Left ventricle myocardium inferior (tissue), 1 donor: ENCODE measurements around the gene AP1B1. TPM values are rescaled to one million over a fixed set of nuclear protein-coding genes. Genes with fewer than 3 reads are reported as not detected.

ENCODE experiments used
- DNase-seq: peaks from one replicate; pipeline ENCODE4 v3.0.0-alpha.2; 2020
- H3K27ac ChIP-seq: fragments of 200-600 bp; replicated peaks from 2 replicates; pipeline ENCODE4 v1.8.0; 2021
- H3K27me3 ChIP-seq: fragments of 200-600 bp; 2 replicates; pipeline ENCODE4 v1.8.0; 2021; ENCODE audit warnings: low read depth
- H3K36me3 ChIP-seq: fragments of 200-600 bp; 2 replicates; pipeline ENCODE4 v1.8.0; 2021
- H3K4me1 ChIP-seq: fragments of 200-600 bp; 2 replicates; pipeline ENCODE4 v1.8.0; 2021
- H3K4me3 ChIP-seq: fragments of 200-600 bp; 2 replicates; pipeline ENCODE4 v1.8.0; 2021; ENCODE audit warnings: mild to moderate bottlenecking, moderate library complexity
- H3K9me3 ChIP-seq: fragments of 200-600 bp; replicated peaks from 2 replicates; pipeline ENCODE4 v1.8.0; 2021
- intact Hi-C: fragments of 100-400 bp; cut with micrococcal nuclease; formaldehyde crosslinking; loops from one replicate; pipeline ENCODE4 v1.11.0; 2022
- total RNA-seq: library from RNA; stranded (reverse); fragmentation: NEBNext Ultra II Directional; extraction: Animal tissue kit (Norgen Biotek cat#: 25700); gene quantifications from one replicate; pipeline ENCODE4 v1.2.1, GENCODE V29; 2021
- TF ChIP-seq, protein P1 (sequence below): fragments of 200-600 bp; IDR thresholded peaks from 2 replicates; pipeline ENCODE4 v1.8.0; 2021; ENCODE audit warnings: antibody characterized with exemption, mild to moderate bottlenecking, borderline replicate concordance
- donor health status: DM: no; HTN: yes; CAD: no; lungs with severe emphysema.

AP1B1 gene
- total RNA-seq, 1 donor from 2014 or later = 28.2 TPM

DNA sequence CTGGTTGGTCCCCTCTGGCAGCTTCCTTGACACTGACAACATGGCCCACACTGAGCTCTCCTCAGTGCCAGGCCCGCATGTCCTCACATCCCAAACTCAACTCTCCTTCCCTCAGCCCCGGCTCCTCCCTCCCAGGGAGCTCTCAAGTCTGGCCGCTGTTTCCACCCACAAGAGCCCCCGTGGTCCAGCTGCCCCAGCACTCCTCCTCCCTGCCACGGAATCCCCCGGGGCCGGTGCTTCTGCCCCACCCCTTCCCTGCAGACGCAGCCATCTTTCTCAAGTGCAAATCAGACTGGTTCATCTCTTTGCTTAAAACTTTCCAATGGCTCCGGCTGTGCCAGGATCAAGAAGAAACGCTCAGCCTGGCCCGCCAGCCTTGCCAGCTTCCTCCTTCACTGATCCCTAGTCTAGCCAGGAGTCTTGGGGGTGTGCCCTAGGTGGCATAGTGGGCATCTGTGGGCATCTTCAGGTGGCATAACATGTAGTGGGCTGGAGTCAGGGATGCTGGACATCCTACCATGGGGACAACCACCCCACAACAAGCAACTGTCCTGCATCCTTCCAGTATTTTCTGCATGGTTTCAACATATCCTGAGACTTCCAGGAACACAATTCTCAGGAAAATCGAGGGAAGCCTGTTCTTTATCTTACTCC lies 50.6 kb downstream of the AP1B1 start:
- TF ChIP-seq, protein P1, sequence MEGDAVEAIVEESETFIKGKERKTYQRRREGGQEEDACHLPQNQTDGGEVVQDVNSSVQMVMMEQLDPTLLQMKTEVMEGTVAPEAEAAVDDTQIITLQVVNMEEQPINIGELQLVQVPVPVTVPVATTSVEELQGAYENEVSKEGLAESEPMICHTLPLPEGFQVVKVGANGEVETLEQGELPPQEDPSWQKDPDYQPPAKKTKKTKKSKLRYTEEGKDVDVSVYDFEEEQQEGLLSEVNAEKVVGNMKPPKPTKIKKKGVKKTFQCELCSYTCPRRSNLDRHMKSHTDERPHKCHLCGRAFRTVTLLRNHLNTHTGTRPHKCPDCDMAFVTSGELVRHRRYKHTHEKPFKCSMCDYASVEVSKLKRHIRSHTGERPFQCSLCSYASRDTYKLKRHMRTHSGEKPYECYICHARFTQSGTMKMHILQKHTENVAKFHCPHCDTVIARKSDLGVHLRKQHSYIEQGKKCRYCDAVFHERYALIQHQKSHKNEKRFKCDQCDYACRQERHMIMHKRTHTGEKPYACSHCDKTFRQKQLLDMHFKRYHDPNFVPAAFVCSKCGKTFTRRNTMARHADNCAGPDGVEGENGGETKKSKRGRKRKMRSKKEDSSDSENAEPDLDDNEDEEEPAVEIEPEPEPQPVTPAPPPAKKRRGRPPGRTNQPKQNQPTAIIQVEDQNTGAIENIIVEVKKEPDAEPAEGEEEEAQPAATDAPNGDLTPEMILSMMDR = no peak
- H3K4me3 ChIP-seq = no peak overlapping the region
- intact Hi-C loops = no loop called here
- peaks cover 26% of the 10 kb centered on the region for H3K4me1 ChIP-seq
- H3K27ac ChIP-seq = peak overlapping the region; percentile 74
- no peaks in the 10 kb centered on the region for H3K9me3 ChIP-seq
- H3K36me3 ChIP-seq = peaks cover 89% of the 10 kb centered on the region
- H3K27me3 ChIP-seq = no peaks in the 10 kb centered on the region
- DNase-seq = no peak

DNA sequence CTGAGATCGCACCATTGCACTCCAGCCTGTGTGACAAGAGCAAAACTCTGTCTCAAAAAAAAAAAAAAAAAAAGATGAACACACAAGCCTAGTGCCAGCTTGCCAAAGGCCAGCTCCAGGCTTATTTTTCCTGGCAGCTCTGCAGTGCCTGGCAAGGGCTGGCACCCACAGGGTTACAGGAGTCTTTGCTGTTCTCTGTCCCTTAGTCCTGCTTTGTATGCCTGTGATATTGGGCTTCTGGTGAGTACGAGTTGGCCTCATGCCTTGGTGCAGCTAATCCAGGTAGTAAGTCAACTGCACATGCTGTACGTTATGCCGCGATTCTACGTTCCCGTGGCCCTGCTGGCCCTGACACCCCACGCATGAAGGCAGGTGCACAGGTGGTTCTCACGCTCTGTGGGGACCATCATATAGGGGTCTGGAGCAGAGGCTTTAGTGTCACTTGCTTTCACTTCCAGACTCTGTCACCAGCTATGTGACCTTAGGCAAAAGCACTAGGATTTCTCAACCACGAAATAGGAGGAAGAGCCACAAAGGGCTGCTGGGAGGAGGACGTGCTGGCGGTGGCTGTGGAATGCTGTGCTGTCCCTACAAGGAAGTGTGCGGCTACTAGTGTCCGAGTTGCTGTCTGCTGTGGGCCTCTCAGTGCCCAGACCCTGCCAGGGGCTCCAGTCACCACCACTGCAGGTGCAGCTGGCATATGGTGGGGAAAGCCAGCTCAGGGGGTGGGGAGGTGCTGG lies 51.4 kb downstream of the AP1B1 start:
- peaks cover 89% of the 10 kb centered on the region for H3K36me3 ChIP-seq
- TF ChIP-seq, protein P1 = no peak
- intact Hi-C loops = no loop called here
- DNase-seq = peak; percentile 29
- no peak overlapping the region for H3K4me3 ChIP-seq
- H3K27ac ChIP-seq = peak overlapping the region; percentile 74
- H3K4me1 ChIP-seq = peaks cover 18% of the 10 kb centered on the region
- H3K9me3 ChIP-seq = no peaks in the 10 kb centered on the region
- no peaks in the 10 kb centered on the region for H3K27me3 ChIP-seq

DNA sequence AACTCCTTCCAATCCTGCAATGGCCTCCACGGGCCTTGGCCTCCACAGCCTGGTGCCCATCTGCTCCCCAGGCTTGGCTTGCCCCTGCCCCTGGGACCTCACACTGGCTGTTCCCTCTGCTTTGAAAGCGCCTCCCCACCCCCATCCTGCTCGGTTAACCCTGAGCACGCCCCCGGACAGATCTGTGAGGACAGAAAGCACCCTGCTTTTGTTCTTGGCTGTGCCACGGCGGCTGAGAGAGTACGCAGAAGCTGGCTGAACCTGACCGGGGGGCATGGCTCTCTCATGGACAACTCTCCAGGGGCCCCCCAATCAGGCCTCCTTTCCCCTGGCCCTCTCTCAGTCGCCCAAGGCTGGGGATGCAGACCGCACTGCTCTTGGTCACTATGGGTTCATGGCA lies 52.7 kb downstream of the AP1B1 start:
- Histone ChIP-seq H3K27ac (no peak overlapping the region), H3K36me3 (peaks cover 84% of the 10 kb centered on the region), H3K27me3 (no peaks in the 10 kb centered on the region), H3K4me3 (no peak overlapping the region), H3K9me3 (no peaks in the 10 kb centered on the region), H3K4me1 (peaks cover 18% of the 10 kb centered on the region)
- no peak for DNase-seq
- intact Hi-C loops = no loop called here
- TF ChIP-seq, protein P1 = no peak

DNA sequence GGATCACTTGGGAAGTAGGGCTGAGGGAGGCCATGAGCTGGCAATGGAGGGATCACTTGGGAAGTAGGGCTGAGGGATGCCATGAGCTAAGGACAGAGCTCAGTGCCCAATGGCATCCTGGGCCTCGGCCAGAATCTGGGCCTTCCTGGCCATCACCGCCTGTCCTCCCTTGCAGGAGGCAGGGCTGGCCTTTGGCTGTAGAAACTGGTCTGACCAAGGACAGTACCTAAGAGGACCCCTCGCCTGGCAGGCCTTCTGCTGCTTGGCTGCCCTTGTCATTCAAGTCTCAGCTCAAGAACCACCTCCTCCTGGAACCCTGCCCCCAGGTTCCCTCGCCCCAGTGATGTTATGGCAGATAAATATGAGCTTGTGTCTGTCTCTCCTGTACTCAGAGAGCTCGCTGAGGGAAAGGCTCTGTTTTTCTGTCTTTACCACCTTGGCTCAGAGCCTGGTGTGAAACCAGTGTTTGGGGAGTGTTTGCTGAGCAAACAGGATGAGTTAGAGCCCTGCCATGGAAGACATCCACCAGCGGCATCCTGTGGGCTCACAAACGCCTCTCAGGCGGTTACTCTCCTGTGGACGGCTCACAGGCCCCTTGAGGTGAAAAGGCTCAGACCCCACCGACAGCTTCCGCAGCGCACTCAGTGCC lies 53.5 kb downstream of the AP1B1 start:
- H3K27ac ChIP-seq = no peak overlapping the region
- no peak overlapping the region for H3K4me3 ChIP-seq
- TF ChIP-seq, protein P1 = no peak
- peaks cover 84% of the 10 kb centered on the region for H3K36me3 ChIP-seq
- H3K4me1 ChIP-seq = peaks cover 23% of the 10 kb centered on the region
- H3K27me3 ChIP-seq = no peaks in the 10 kb centered on the region
- DNase-seq = no peak
- H3K9me3 ChIP-seq = no peaks in the 10 kb centered on the region
- intact Hi-C loops = no loop called here

- TF ChIP-seq, protein P1 = no peak
- no peak overlapping the region for H3K4me3 ChIP-seq
- no peaks in the 10 kb centered on the region for H3K9me3 ChIP-seq
- no peak overlapping the region for H3K27ac ChIP-seq
- intact Hi-C loops = no loop called here
- DNase-seq = no peak
- peaks cover 23% of the 10 kb centered on the region for H3K4me1 ChIP-seq
- H3K36me3 ChIP-seq = peaks cover 84% of the 10 kb centered on the region
- H3K27me3 ChIP-seq = no peaks in the 10 kb centered on the region
These were observed 54.2 kb downstream of the AP1B1 start for GRCh38 chr22:29334148-29334547.
